ENCODE results near the gene TNRC18. TPM values are rescaled to one million over a fixed set of nuclear protein-coding genes. Genes with fewer than 3 reads are reported as not detected.
A peak's percentile ranks its signal among the peaks of the same experiment; 100 is the strongest.

The TNRC18 gene
- total RNA-seq, 2 donors from 2014 or later: 46.3 to 49.2 TPM

DNA sequence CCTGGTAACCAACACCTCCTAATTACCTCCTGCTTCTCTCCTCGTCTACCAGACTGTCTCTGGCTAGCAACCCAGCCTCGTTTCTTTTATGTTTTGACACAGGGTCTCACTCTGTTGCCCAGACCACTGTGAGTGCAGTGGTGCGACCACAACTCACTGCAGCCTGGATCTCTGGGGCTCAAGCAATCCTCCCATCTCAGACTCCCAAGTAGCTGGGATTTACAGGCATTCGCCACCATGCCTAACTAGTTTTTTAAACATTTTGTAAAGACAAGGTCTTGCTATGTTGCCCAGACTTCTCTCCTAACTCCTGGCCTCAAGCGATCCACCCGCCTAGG lies 10.2 kb downstream of the TNRC18 start:
- peaks cover 2% of the 10 kb centered on the region for H3K36me3 Mint-ChIP-seq (ENCODE audit: low read depth)
- ATAC-seq (replicated peaks): no peak
- H3K9me3 Mint-ChIP-seq: no peaks in the 10 kb centered on the region
- H3K27me3 Mint-ChIP-seq: peaks cover 23% of the 10 kb centered on the region
- no peak overlapping the region for H3K4me3 Mint-ChIP-seq
- peaks cover 2% of the 10 kb centered on the region for H3K4me1 Mint-ChIP-seq
- no peak overlapping the region for H3K27ac Mint-ChIP-seq

DNA sequence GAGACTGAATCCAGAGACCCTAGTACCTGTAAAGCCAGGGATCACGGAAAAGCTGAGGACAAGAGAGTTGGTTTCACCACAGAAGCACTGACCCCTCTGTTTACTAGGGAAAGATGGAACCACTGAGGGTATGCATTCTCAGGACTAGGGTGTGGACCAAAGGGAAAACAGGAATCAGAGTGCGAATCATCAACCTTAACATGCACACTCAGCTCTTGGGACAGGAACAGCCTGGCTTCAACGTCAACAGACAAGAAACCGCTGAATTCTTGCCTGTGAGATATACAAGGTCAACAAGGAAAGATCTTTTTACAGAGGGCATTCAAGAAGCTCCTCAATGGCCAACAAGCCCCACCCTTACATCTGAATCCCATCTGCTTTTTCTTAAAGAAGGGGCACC lies 14.9 kb downstream of the TNRC18 start:
- Mint-ChIP-seq H3K4me1 (no peaks in the 10 kb centered on the region), H3K27ac (no peak overlapping the region), H3K27me3 (peaks cover 11% of the 10 kb centered on the region), H3K36me3 (ENCODE audit: low read depth) (no peaks in the 10 kb centered on the region), H3K4me3 (no peak overlapping the region), H3K9me3 (no peaks in the 10 kb centered on the region)
- ATAC-seq (replicated peaks): no peak

DNA sequence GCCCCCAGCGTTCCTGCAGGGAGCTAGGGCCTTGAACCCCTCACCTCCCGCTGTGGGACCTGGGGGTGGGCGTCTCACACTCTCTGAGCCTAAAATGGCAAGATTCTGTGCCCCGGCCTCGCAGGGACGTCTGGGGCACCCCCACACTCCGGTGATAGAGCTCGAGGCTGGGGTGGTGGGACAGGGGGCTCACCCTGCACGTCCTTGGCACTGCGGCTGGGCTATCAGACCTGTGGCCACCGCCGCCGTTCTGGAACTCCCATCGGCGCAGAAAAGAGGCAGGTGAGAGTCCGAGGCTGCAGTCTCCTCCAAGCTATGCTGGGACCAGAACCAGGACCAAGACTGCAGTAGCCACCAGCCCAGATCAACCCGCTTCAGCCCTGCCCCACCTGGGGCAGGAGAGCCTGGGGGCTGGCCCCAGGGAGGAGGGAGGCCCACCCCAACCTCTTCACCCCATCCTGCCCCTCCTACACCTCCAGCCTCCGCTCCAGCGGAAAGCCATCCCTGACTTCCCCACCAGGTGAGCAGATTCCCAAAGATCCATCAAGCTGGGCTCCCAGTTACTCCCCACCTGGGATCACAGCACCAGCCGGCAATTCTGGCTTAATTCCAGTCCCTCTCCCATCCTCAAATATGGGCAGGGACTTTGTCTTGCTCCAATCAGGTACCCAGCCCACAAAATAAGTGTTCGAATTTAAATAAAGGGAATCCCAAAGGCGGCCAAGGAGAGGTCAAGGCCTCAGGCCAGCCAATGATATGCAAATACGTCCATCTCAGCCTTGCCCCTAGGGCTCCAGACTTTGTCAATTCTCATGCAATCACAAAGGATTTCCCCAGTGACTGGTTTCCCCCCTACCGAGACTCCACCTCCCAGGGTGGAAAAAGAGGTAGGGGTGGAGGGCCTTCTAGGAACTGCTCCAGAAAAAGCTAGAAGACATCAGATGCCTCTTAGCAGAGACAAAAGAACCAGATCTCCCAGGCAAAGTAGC lies 16.4 kb downstream of the TNRC18 start:
- Mint-ChIP-seq H3K27ac (no peak overlapping the region), H3K27me3 (peaks cover 11% of the 10 kb centered on the region), H3K4me1 (no peaks in the 10 kb centered on the region), H3K36me3 (ENCODE audit: low read depth) (no peaks in the 10 kb centered on the region), H3K4me3 (no peak overlapping the region), H3K9me3 (no peaks in the 10 kb centered on the region)
- ATAC-seq (replicated peaks): no peak

GRCh38 chr7:5404421-5404826 lies 19.2 kb downstream of the TNRC18 start:
- H3K36me3 Mint-ChIP-seq (ENCODE audit: low read depth): no peaks in the 10 kb centered on the region
- no peak for ATAC-seq (replicated peaks)
- H3K4me3 Mint-ChIP-seq: no peak overlapping the region
- no peaks in the 10 kb centered on the region for H3K9me3 Mint-ChIP-seq
- H3K27ac Mint-ChIP-seq: no peak overlapping the region
- H3K4me1 Mint-ChIP-seq: no peaks in the 10 kb centered on the region
- peaks cover 11% of the 10 kb centered on the region for H3K27me3 Mint-ChIP-seq

DNA sequence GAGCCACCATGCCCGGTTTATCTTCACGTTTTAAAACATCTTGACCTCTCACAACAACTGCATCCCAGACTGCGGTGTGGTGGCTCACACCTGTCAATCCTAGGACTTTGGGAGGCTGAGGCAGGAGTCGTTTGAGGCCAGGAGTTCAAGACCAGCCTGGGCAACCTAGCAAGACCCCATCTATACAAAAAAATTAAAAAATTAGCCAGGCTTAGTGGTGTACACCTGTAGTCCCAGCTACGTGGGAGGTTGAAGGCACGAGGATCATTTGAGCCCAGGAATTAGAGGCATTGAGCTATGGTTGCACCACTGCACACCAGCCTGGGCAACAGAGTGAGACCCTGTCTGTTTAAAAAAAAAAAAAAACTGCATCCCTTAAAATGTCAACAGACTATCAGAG lies 20.2 kb downstream of the TNRC18 start:
- Mint-ChIP-seq H3K9me3 (no peaks in the 10 kb centered on the region), H3K27me3 (peaks cover 4% of the 10 kb centered on the region), H3K4me1 (no peaks in the 10 kb centered on the region), H3K36me3 (ENCODE audit: low read depth) (no peaks in the 10 kb centered on the region), H3K4me3 (no peak overlapping the region), H3K27ac (no peak overlapping the region)
- no peak for ATAC-seq (replicated peaks)

GRCh38 chr7:5397736-5398135 lies 25.9 kb downstream of the TNRC18 start:
- H3K27me3 Mint-ChIP-seq: no peaks in the 10 kb centered on the region
- H3K27ac Mint-ChIP-seq: peak overlapping the region; percentile 98
- H3K9me3 Mint-ChIP-seq: no peaks in the 10 kb centered on the region
- H3K4me3 Mint-ChIP-seq: peak overlapping the region; percentile 91
- H3K36me3 Mint-ChIP-seq (ENCODE audit: low read depth): peaks cover 16% of the 10 kb centered on the region
- ATAC-seq (replicated peaks): peak; percentile 23
- H3K4me1 Mint-ChIP-seq: peaks cover 10% of the 10 kb centered on the region

DNA sequence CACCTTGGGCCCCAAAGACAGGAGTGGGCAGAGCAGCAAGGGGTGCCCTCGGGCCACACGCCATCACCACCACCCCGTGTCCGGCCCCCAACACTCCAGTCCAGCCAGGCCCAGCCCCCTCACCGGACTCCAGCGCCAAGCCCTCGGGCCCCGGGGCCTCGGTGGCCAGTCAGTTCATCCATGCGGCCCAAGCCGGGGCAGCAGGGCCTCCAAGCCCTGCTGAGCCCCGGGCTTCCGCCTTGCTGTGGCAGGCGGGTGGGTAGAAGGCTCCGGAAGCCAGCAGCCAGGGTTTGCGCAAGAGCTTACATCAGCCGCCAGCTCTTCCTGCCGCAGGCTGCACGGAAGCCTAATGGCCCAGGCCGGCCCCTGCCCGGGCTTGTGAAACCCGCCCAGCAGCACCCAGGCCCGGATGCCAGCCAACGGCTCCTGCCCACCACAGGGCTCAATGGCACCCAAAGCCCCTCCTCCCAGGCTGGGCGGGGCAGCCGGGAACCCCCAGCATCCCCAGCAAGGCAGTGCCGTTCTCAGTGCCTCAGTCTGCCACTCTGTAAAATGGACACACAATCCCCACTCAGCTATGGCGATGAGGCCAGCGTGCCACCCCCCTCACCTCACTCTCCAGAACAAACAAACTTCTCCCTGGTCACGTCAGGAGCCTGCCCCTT lies 26.5 kb downstream of the TNRC18 start:
- Mint-ChIP-seq H3K4me3 (peak overlapping the region; percentile 91), H3K27ac (peak overlapping the region; percentile 98), H3K36me3 (ENCODE audit: low read depth) (peaks cover 22% of the 10 kb centered on the region), H3K4me1 (peaks cover 10% of the 10 kb centered on the region), H3K9me3 (no peaks in the 10 kb centered on the region), H3K27me3 (no peaks in the 10 kb centered on the region)
- ATAC-seq (replicated peaks): peak; percentile 93

DNA sequence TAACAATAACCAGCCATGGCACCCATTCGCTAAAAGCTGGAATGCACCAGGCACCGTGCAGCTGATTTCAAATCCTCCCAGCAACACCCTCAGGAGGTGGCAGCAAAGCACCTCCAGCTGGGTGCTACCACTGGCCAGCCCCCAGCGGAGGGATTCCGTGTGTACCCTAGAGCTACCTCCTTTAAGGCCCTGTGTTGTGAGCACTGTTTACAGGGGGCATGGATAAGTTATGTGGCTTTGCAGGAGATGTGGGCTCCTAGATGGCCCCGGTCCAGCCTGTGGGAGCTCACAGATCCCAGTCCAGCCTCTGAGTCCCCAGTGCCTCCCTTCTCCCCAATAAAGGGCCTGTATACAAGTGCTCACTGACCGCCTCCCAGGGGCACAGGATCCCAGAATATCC lies 27.1 kb downstream of the TNRC18 start:
- peak; percentile 38 for ATAC-seq (replicated peaks)
- H3K36me3 Mint-ChIP-seq (ENCODE audit: low read depth): peaks cover 27% of the 10 kb centered on the region
- H3K4me3 Mint-ChIP-seq: peak overlapping the region; percentile 91
- H3K27me3 Mint-ChIP-seq: no peaks in the 10 kb centered on the region
- no peaks in the 10 kb centered on the region for H3K9me3 Mint-ChIP-seq
- peaks cover 10% of the 10 kb centered on the region for H3K4me1 Mint-ChIP-seq
- peak overlapping the region; percentile 98 for H3K27ac Mint-ChIP-seq

- H3K36me3 Mint-ChIP-seq (ENCODE audit: low read depth): peaks cover 39% of the 10 kb centered on the region
- H3K27ac Mint-ChIP-seq: peak overlapping the region; percentile 22
- H3K4me1 Mint-ChIP-seq: peaks cover 10% of the 10 kb centered on the region
- no peaks in the 10 kb centered on the region for H3K9me3 Mint-ChIP-seq
- H3K4me3 Mint-ChIP-seq: peak overlapping the region; percentile 91
- no peak for ATAC-seq (replicated peaks)
- H3K27me3 Mint-ChIP-seq: no peaks in the 10 kb centered on the region
These were observed 28.4 kb downstream of the TNRC18 start for GRCh38 chr7:5395246-5395645.

- Mint-ChIP-seq H3K36me3 (ENCODE audit: low read depth) (peaks cover 47% of the 10 kb centered on the region), H3K27me3 (no peaks in the 10 kb centered on the region), H3K27ac (peak overlapping the region; percentile 69), H3K9me3 (no peaks in the 10 kb centered on the region), H3K4me3 (peak overlapping the region; percentile 91), H3K4me1 (peaks cover 10% of the 10 kb centered on the region)
- ATAC-seq (replicated peaks): no peak
These were observed 29.1 kb downstream of the TNRC18 start for GRCh38 chr7:5394264-5395105.

GRCh38 chr7:5393748-5394147 lies 29.9 kb downstream of the TNRC18 start:
- Mint-ChIP-seq H3K27me3 (no peaks in the 10 kb centered on the region), H3K9me3 (no peaks in the 10 kb centered on the region), H3K27ac (peak overlapping the region; percentile 69), H3K4me1 (peaks cover 10% of the 10 kb centered on the region), H3K4me3 (peak overlapping the region; percentile 46), H3K36me3 (ENCODE audit: low read depth) (peaks cover 49% of the 10 kb centered on the region)
- no peak for ATAC-seq (replicated peaks)

DNA sequence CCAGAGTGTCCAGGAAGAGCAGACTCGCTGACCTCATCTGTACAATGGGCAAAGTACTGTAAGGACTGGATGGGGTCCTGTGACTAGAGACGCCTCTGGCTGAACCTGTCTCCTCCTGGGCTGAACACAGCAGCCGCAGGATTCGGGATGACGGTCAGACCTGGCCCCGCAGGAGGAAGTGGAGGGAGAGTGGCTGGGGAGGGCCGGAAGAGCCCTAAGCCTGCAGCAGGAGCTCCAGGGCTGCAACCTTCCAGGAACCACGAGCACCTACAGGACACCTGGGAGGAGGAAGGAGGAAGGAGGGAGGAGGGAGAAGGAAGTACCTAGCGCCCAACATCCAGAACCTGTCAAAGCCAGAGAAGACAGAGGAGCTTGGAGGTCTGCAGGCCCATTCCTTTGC lies 30.3 kb downstream of the TNRC18 start:
- Mint-ChIP-seq H3K27ac (peak overlapping the region; percentile 43), H3K4me3 (no peak overlapping the region)
- no peak for ATAC-seq (replicated peaks)

GRCh38 chr7:5390918-5391317 lies 32.7 kb downstream of the TNRC18 start:
- ATAC-seq (replicated peaks): no peak
- Mint-ChIP-seq H3K9me3 (no peaks in the 10 kb centered on the region), H3K4me1 (peaks cover 9% of the 10 kb centered on the region), H3K4me3 (no peak overlapping the region), H3K36me3 (ENCODE audit: low read depth) (peaks cover 68% of the 10 kb centered on the region), H3K27me3 (no peaks in the 10 kb centered on the region), H3K27ac (no peak overlapping the region)

More for the DNA sequence above, 30.3 kb downstream of the TNRC18 start:
- Mint-ChIP-seq H3K9me3 (no peaks in the 10 kb centered on the region), H3K27me3 (no peaks in the 10 kb centered on the region), H3K36me3 (ENCODE audit: low read depth) (peaks cover 49% of the 10 kb centered on the region), H3K4me1 (peaks cover 10% of the 10 kb centered on the region)

DNA sequence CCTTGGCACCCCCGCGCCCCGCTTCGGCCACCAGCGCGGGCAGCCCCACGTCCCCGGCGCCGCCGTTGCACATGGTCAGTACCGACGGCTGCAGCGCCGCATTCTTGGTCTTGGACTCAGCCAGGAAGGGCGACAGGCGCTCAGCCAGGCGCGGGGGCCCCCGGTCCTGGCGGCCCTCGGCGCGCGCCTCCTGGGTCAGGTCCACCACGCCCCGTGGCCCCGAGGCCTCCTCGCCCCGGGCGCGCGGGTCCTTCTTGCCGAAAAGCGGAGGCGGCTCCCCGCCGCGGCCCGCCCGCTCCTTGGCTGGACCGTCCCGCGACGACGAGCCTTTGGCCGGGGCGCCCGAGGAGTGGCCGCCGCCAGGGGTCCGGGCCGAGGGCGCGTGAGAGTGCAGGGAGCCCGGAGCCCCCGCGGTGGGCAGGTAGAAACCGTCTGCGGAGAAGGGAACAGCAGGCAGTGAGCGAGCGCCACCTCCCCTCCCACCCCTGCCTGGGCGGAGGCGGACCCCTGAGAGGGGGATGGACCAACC lies 34.7 kb downstream of the TNRC18 start:
- H3K4me3 Mint-ChIP-seq: no peak overlapping the region
- no peaks in the 10 kb centered on the region for H3K9me3 Mint-ChIP-seq
- H3K27ac Mint-ChIP-seq: no peak overlapping the region
- peaks cover 7% of the 10 kb centered on the region for H3K4me1 Mint-ChIP-seq
- H3K36me3 Mint-ChIP-seq (ENCODE audit: low read depth): peaks cover 76% of the 10 kb centered on the region
- no peak for ATAC-seq (replicated peaks)
- no peaks in the 10 kb centered on the region for H3K27me3 Mint-ChIP-seq

All from activated T-helper 17 cell treated with anti-CD3 and anti-CD28 coated beads, Interleukin-2, amount 50 U/mL, for 72 hours (primary cell).